ENCODE data around the gene FGD3. TPM values are rescaled to one million over a fixed set of nuclear protein-coding genes. Genes with fewer than 3 reads are reported as not detected.

FGD3 gene
- total and polyA plus RNA-seq, 2 of the 8 experiments (the other 6 are each of a cell fraction or from before 2014, with no cell fraction given): 1.4 to 1.9 TPM

GRCh38 chr9:93027750-93028149, 80.4 kb downstream of the FGD3 start:
- Histone ChIP-seq H3K14ac (ENCODE audit: insufficient read length) (no peak overlapping the region), H4K20me1 (replicated peaks in 1 of 2; ENCODE audit: control insufficient read depth in 1 of 2, insufficient read depth in 2 of 2, low read length in 2 of 2) (peaks cover 0 to 3% of the 10 kb centered on the region in 2 experiments), H4K91ac (replicated peaks; ENCODE audit: insufficient read length, low read length) (no peak overlapping the region), H3K23me2 (ENCODE audit: low read depth, low read length) (peaks cover 5% of the 10 kb centered on the region; the same call in 1 of the 2 replicates), H3K4me3 (ENCODE audit: extremely low read depth in 1 of 4, insufficient read depth in 2 of 4, low read depth in 3 of 4, low read length in 4 of 4) (no peak overlapping the region), H3K9ac (replicated peaks in 1 of 4; ENCODE audit: extremely low read depth in 1 of 4, low read depth in 3 of 4, low read length in 3 of 4) (no peak overlapping the region), H3K27ac (ENCODE audit: low read depth, low read length) (no peak overlapping the region), H3K23ac (ENCODE audit: insufficient read length) (no peak overlapping the region), H3K79me1 (ENCODE audit: low read depth, low read length) (no peaks in the 10 kb centered on the region), H2BK120ac (replicated peaks; ENCODE audit: low read depth, low read length) (no peak overlapping the region), H3K36me3 (ENCODE audit: control insufficient read depth in 2 of 4, insufficient read depth in 4 of 4, low read length in 3 of 4) (no peaks in the 10 kb centered on the region), H2BK5ac (ENCODE audit: low read depth, low read length) (no peak overlapping the region), H3K9me3 (ENCODE audit: insufficient read depth in 2 of 2, low read depth in 1 of 2, low read length in 1 of 2) (no peaks in the 10 kb centered on the region), H4K8ac (ENCODE audit: extremely low read depth, insufficient read depth, low read length) (no peak overlapping the region; the same call in 1 of the 2 replicates), H3K4me2 (ENCODE audit: insufficient read depth in 1 of 2, low read depth in 2 of 2, low read length in 2 of 2) (no peak overlapping the region), H3K4ac (replicated peaks; ENCODE audit: insufficient read length, low read depth, low read length) (no peak overlapping the region), H4K5ac (ENCODE audit: insufficient read length, low read depth, low read length) (no peak overlapping the region), H3K4me1 (replicated peaks in 1 of 4; ENCODE audit: control insufficient read depth in 3 of 4, insufficient read depth in 4 of 4, low read length in 3 of 4) (no peaks in the 10 kb centered on the region; a peak in 1 of 7 replicates), H2BK12ac (ENCODE audit: low read depth, low read length) (no peak overlapping the region), H2BK15ac (ENCODE audit: low read length) (no peak overlapping the region), H2AK5ac (ENCODE audit: low read depth, low read length) (no peak overlapping the region), H3K79me2 (ENCODE audit: control insufficient read depth in 1 of 2, insufficient read depth in 2 of 2, low read length in 2 of 2) (no peaks in the 10 kb centered on the region), H3K56ac (replicated peaks; ENCODE audit: insufficient read length, low read depth, low read length) (no peak overlapping the region), H2BK20ac (ENCODE audit: low read length) (no peak overlapping the region), H2AFZ (ENCODE audit: low read length) (no peak overlapping the region), H3K18ac (ENCODE audit: extremely low read depth, low read length) (no peak overlapping the region), H3K27me3 (replicated peaks in 1 of 4; ENCODE audit: control insufficient read depth in 3 of 4, extremely low read depth in 1 of 4, insufficient read depth in 3 of 4, low read length in 3 of 4) (no peaks in the 10 kb centered on the region; a peak in 1 of 7 replicates)
- ChIA-PET POLR2A (ENCODE audit: partially characterized antibody) (interaction anchor here (1.0 kb wide), 1 partner anchor 40 kb away, joined by 3 read pairs; no protein-coding TSS in a partner anchor), CTCF (ENCODE audit: partially characterized antibody) (no interaction called here)
- 88% methylated on average over 10 of the region's 10 CpGs; no CpG with 5 or more reads in 1 of the 2 experiments for WGBS, 2 experiments (ENCODE audit: extremely low coverage in 1 of 2, insufficient coverage in 1 of 2, insufficient read length in 1 of 2, insufficient replicate concordance in 2 of 2, low coverage in 1 of 2, low lambda C conversion rate in 2 of 2, missing lambda C conversion rate in 1 of 2)
- TF ChIP-seq CTCF (IDR thresholded peaks at IDR 0.05; ENCODE audit: control extremely low read depth in 1 of 3, insufficient read depth in 1 of 3, low read depth in 1 of 3, low read length in 3 of 3) (no peak), TAF7 (optimal IDR thresholded peaks at IDR 0.05; ENCODE audit: borderline replicate concordance, low read depth, low read length) (no peak), USF2 (IDR thresholded peaks at IDR 0.05; ENCODE audit: low read length) (no peak)
- FAIRE-seq: no peak
- DNase-seq (ENCODE audit: low read depth in 1 of 2, low spot score in 2 of 2): no peak

All from H1 (cell line).